ENCODE data around the gene PLA2G4D. TPM values are rescaled to one million over a fixed set of nuclear protein-coding genes. Genes with fewer than 3 reads are reported as not detected.

The PLA2G4D gene
- total and polyA plus RNA-seq, 7 donors: not detected

GRCh38 chr15:42033214-42033873, 61.0 kb downstream of the PLA2G4D start:
- 71 to 85% (median 77%) methylated on average over 3 of the region's 3 CpGs for WGBS, 3 donors
- peak in 1 of 4 donors; percentile 17 for ATAC-seq

GRCh38 chr15:42032376-42033213, 61.8 kb downstream of the PLA2G4D start:
- 33 to 63% (median 36%) methylated on average over 9 of the region's 9 CpGs for WGBS, 3 donors
- H3K27ac ChIP-seq: peak overlapping the region; percentile 74
- DNase-seq (no peak), ATAC-seq (peak; percentile 34 to 75 (median 68))
- TF ChIP-seq CTCF (IDR thresholded peaks at IDR 0.05): no peak
- no peaks in the 10 kb centered on the region for H3K27me3 ChIP-seq (ENCODE audit: insufficient read depth in 3 of 3, low read length in 2 of 3)
- H3K4me3 ChIP-seq: no peak overlapping the region
- H3K4me1 ChIP-seq: peaks cover 18% of the 10 kb centered on the region
- peaks cover 4% of the 10 kb centered on the region for H3K9me3 ChIP-seq
- intact Hi-C loops (cut with DNase I): no loop called here
- H3K36me3 ChIP-seq (ENCODE audit: insufficient read depth in 1 of 2, low read depth in 1 of 2): no peaks in the 10 kb centered on the region

More at GRCh38 chr15:42033214-42033873, 61.0 kb downstream of the PLA2G4D start:
- no peak for DNase-seq
- H3K4me3 ChIP-seq: no peak overlapping the region
- no peaks in the 10 kb centered on the region for H3K27me3 ChIP-seq (ENCODE audit: insufficient read depth in 3 of 3, low read length in 2 of 3)
- H3K36me3 ChIP-seq (ENCODE audit: insufficient read depth in 1 of 2, low read depth in 1 of 2): no peaks in the 10 kb centered on the region
- peaks cover 4% of the 10 kb centered on the region for H3K9me3 ChIP-seq
- H3K27ac ChIP-seq: peak overlapping the region; percentile 74
- H3K4me1 ChIP-seq: peaks cover 12% of the 10 kb centered on the region
- intact Hi-C loops (cut with DNase I): no loop called here
- TF ChIP-seq CTCF (IDR thresholded peaks at IDR 0.05): no peak

- no peak for TF ChIP-seq CTCF (IDR thresholded peaks at IDR 0.05)
- no peak overlapping the region for H3K4me3 ChIP-seq
- ATAC-seq (peak in 1 of 4 donors; percentile 24), DNase-seq (no peak)
- H3K36me3 ChIP-seq (ENCODE audit: insufficient read depth in 1 of 2, low read depth in 1 of 2): no peaks in the 10 kb centered on the region
- no peaks in the 10 kb centered on the region for H3K27me3 ChIP-seq (ENCODE audit: insufficient read depth in 3 of 3, low read length in 2 of 3)
- 54 to 69% (median 62%) methylated on average over 6 of the region's 6 CpGs for WGBS, 3 donors
- intact Hi-C loops (cut with DNase I): no loop called here
- peaks cover 4% of the 10 kb centered on the region for H3K9me3 ChIP-seq
- peaks cover 26% of the 10 kb centered on the region for H3K4me1 ChIP-seq
- H3K27ac ChIP-seq: peak overlapping the region; percentile 74
Measured at GRCh38 chr15:42031198-42031915, 63.0 kb downstream of the PLA2G4D start.

- ATAC-seq: peak in 3 of 4 donors; percentile 40 to 81 (median 64)
- intact Hi-C loops (cut with DNase I): no loop called here
- no peak for TF ChIP-seq CTCF (IDR thresholded peaks at IDR 0.05)
Measured at GRCh38 chr15:42027521-42027920, 66.8 kb downstream of the PLA2G4D start.

More at GRCh38 chr15:42027521-42027920, 66.8 kb downstream of the PLA2G4D start:
- Histone ChIP-seq H3K4me3 (peak overlapping the region; percentile 20), H3K9me3 (peaks cover 4% of the 10 kb centered on the region), H3K36me3 (ENCODE audit: insufficient read depth in 1 of 2, low read depth in 1 of 2) (no peaks in the 10 kb centered on the region), H3K27me3 (ENCODE audit: insufficient read depth in 3 of 3, low read length in 2 of 3) (no peaks in the 10 kb centered on the region), H3K27ac (peak overlapping the region; percentile 75), H3K4me1 (peaks cover 36% of the 10 kb centered on the region)
- 57 to 67% (median 58%) methylated on average over 7 of the region's 7 CpGs for WGBS, 3 donors
- no peak for DNase-seq

Measured in psoas muscle (tissue), 8 donors.